K562 (cell line): ENCODE results near the gene CCNB1IP1. TPM values are rescaled to one million over a fixed set of nuclear protein-coding genes. Genes with fewer than 3 reads are reported as not detected.

Experiments used
- ATAC-seq: fragments of 200-7000 bp; cut with Tn5 transposase; 3 replicates; pipeline ENCODE4 v1.9.1; 2020; ENCODE audit warnings: moderate library complexity
- BruUV-seq: library from RNA; stranded (reverse); fragments of 400-500 nt; replicated peaks from 2 replicates; lab custom pipeline; 2021; lab: Mats Ljungman, UMichigan
- CTCF ChIA-PET: fragments of 300-600 bp; formaldehyde crosslinking; extraction: SDS; loops from one replicate; lab custom pipeline; 2021; ENCODE audit warnings: low intra/inter-chr PET ratio; lab: Yijun Ruan, JAX
- POLR2A ChIA-PET: fragments of 300-600, 350-650 bp; sonication (Branson Sonifier 250); formaldehyde crosslinking; extraction: SDS; loops from one replicate; lab custom pipeline; 2021; ENCODE audit warnings: antibody characterized with exemption, inconsistent platforms; lab: Yijun Ruan, JAX
- DNase-seq, 4 experiments: peaks; one replicate each; pipeline versions ENCODE4 v3.0.0 to v3.0.0-alpha.2; 2011 to 2018; ENCODE audit warnings: low spot score in 3 of 4, mixed read lengths in 3 of 4; ENCODE audit errors: extremely low read depth in 1 of 4
- FAIRE-seq: peaks from 2 replicates; lab custom pipeline; 2011; peaks lifted over from hg19 to GRCh38; lab: Jason Lieb, UNC
- H2AFZ ChIP-seq: 2 replicates; pipeline ENCODE4 v1.6.0; 2011; ENCODE audit warnings: low read depth, low read length, control low read depth, inconsistent platforms
- H3K27ac ChIP-seq: fragments of 200-600 bp; 3 replicates; pipeline ENCODE4 v1.8.0; 2011; ENCODE audit warnings: low read depth, mild to moderate bottlenecking, control low read depth, inconsistent platforms, low read length, moderate library complexity, mixed read lengths; ENCODE audit errors: extremely low read depth
- H3K27me3 ChIP-seq, 2 experiments: fragments of 300-600 bp in 1 of 2; 2 replicates in 1 of 2; 3 replicates in 1 of 2; pipeline versions ENCODE4 v1.6.0 to v1.8.0; 2011; ENCODE audit warnings: inconsistent platforms in 2 of 2, low read length in 2 of 2, mild to moderate bottlenecking in 1 of 2, mixed read lengths in 1 of 2, moderate library complexity in 1 of 2; ENCODE audit not compliant: control insufficient read depth in 2 of 2, insufficient read depth in 2 of 2
- H3K36me3 ChIP-seq: fragments of 300-600 bp; 3 replicates; pipeline ENCODE4 v1.8.0; 2011; ENCODE audit warnings: mild to moderate bottlenecking, low read length, inconsistent platforms; ENCODE audit not compliant: control insufficient read depth, insufficient read depth
- H3K4me1 ChIP-seq, 2 experiments: fragments of 200-600 bp in 1 of 2; replicated peaks in 1 of 2; 2 replicates in 1 of 2; 3 replicates in 1 of 2; pipeline versions ENCODE4 v1.5.1 to v1.8.0; 2011; ENCODE audit warnings: inconsistent platforms in 2 of 2, low read length in 2 of 2, mild to moderate bottlenecking in 1 of 2, mixed read lengths in 1 of 2, moderate library complexity in 1 of 2; ENCODE audit not compliant: control insufficient read depth in 2 of 2, insufficient read depth in 2 of 2
- H3K4me2 ChIP-seq: 2 replicates; pipeline ENCODE4 v1.6.1; 2011; ENCODE audit warnings: low read length, control low read depth, inconsistent platforms, mixed read lengths; ENCODE audit not compliant: insufficient read depth
- H3K4me3 ChIP-seq: fragments of 200-600 bp; sonication (generic), shearing (Covaris generic); 2 replicates; pipeline ENCODE4 v1.5.1; 2016; ENCODE audit warnings: control low read depth, inconsistent platforms
- H3K79me2 ChIP-seq: fragments of 200-600 bp; 3 replicates; pipeline ENCODE4 v1.8.0; 2011; ENCODE audit warnings: low read length, inconsistent platforms; ENCODE audit not compliant: control insufficient read depth, insufficient read depth
- H3K9ac ChIP-seq, 2 experiments: 2 replicates each; pipeline versions ENCODE4 v1.6.0 to v1.6.1; 2011; ENCODE audit warnings: low read depth in 2 of 2, low read length in 2 of 2, control low read depth in 1 of 2, inconsistent platforms in 1 of 2, mild to moderate bottlenecking in 1 of 2, mixed read lengths in 1 of 2; ENCODE audit not compliant: insufficient read depth in 1 of 2
- H3K9me1 ChIP-seq: one replicate; pipeline ENCODE4 v1.6.0; 2011; ENCODE audit warnings: inconsistent platforms, mild to moderate bottlenecking, low read length, moderate library complexity; ENCODE audit not compliant: control insufficient read depth, insufficient read depth
- H3K9me3 ChIP-seq: replicated peaks from 2 replicates; pipeline ENCODE4 v1.5.1; 2011; ENCODE audit warnings: low read depth, low read length, inconsistent platforms; ENCODE audit not compliant: control insufficient read depth, insufficient read depth
- H4K20me1 ChIP-seq: replicated peaks from 2 replicates; pipeline ENCODE4 v1.6.1; 2011; ENCODE audit warnings: low read length, inconsistent platforms, mixed read lengths; ENCODE audit not compliant: control insufficient read depth, insufficient read depth
- ELK3 ChIP-seq: fragments of 450-650 bp; formaldehyde crosslinking; IDR thresholded peaks from 2 replicates; pipeline ENCODE4 v1.4.0; 2020; ENCODE audit warnings: mild to moderate bottlenecking
- HNRNPUL1 ChIP-seq: fragments of 200-400 bp; formaldehyde crosslinking; IDR thresholded peaks from 2 replicates; pipeline ENCODE4 v1.6.1; 2017; ENCODE audit warnings: low read length
- MCM5 ChIP-seq: fragments of 450-650 bp; IDR thresholded peaks from 2 replicates; pipeline ENCODE4 v1.6.1; 2016; ENCODE audit warnings: low read depth
- POLR2AphosphoS5 ChIP-seq: IDR thresholded peaks from 2 replicates; pipeline ENCODE4 v1.6.1; 2011; ENCODE audit warnings: mild to moderate bottlenecking, low read depth, low read length, moderate library complexity; ENCODE audit not compliant: control insufficient read depth, insufficient read depth
- PTTG1 ChIP-seq: fragments of 450-650 bp; IDR thresholded peaks from 2 replicates; pipeline ENCODE4 v1.6.1; 2016; ENCODE audit warnings: low read depth, mild to moderate bottlenecking, missing genetic modification characterization, missing compliant biosample characterization
- PYGO2 ChIP-seq: fragments of 450-650 bp; IDR thresholded peaks from 2 replicates; pipeline ENCODE4 v1.6.1; 2016; ENCODE audit warnings: mild to moderate bottlenecking, missing genetic modification characterization, moderate library complexity, missing compliant biosample characterization
- WGBS: fragments of 100-300 bp; shearing (Covaris generic); methylation state at CpG from one replicate; pipeline ENCODE4 v1.1.6; 2016; ENCODE audit warnings: low coverage, mixed read lengths; ENCODE audit not compliant: insufficient coverage; ENCODE audit errors: missing lambda C conversion rate; 5-methylcytosine and 5-hydroxymethylcytosine counted together
- in situ Hi-C: fragments of 300-500 bp; cut with MboI; formaldehyde crosslinking; loops from 4 replicates; pipeline ENCODE4 v1.15.0; 2018; ENCODE audit warnings: inconsistent platforms, mixed read lengths
- intact Hi-C: fragments of 100-400 bp; cut with micrococcal nuclease; formaldehyde crosslinking; loops from 2 replicates; pipeline ENCODE4 v1.14.2; 2022
- polyA plus RNA-seq, 8 experiments: library from polyadenylated mRNA; depleted of rRNA in 4 of 8; stranded (reverse) in 5 of 8; unstranded in 3 of 8; fragments of >200 nt; fragmentation: Nextera tagmentation in 2 of 8; fragmentation: Illumina TruSeq in 1 of 8; extraction: Ambion mirVana in 2 of 8; extraction: Trizol in 1 of 8; gene quantifications; 2 replicates each; pipeline versions ENCODE4 v1.2.1 to v1.2.3, GENCODE V29; 2011 to 2014; ENCODE audit warnings: inconsistent platforms in 1 of 8, missing spikeins in 1 of 8
- total RNA-seq, 7 experiments: library from RNA; depleted of rRNA in 6 of 7; stranded (reverse); fragments of >200 nt in 6 of 7; fragmentation: Illumina TruSeq in 2 of 7; extraction: Trizol in 2 of 7; gene quantifications; 2 replicates each; pipeline versions ENCODE4 v1.2.1 to v1.2.3, GENCODE V29; 2011 to 2021; ENCODE audit warnings: low replicate concordance in 1 of 7

The CCNB1IP1 gene
- total and polyA plus RNA-seq, 9 of the 15 experiments (the other 6 are each of a cell fraction or from before 2014, with no cell fraction given) = 51.8 to 152 (median 81.0) TPM

- no peaks in the 10 kb centered on the region for H4K20me1 ChIP-seq
- ATAC-seq = no peak
- in situ Hi-C loops = no loop called here
- 90% methylated on average over 2 of the region's 2 CpGs for WGBS
- peaks cover 70% of the 10 kb centered on the region for H3K36me3 ChIP-seq
- no peaks in the 10 kb centered on the region for H3K4me1 ChIP-seq
- H3K9ac ChIP-seq = no peak overlapping the region
- no TSS peak for BruUV-seq
- no peaks in the 10 kb centered on the region for H3K9me3 ChIP-seq
- no peak overlapping the region for H2AFZ ChIP-seq
- H3K4me2 ChIP-seq = no peak overlapping the region
- H3K4me3 ChIP-seq = no peak overlapping the region
- TF ChIP-seq PTTG1 (tag) (no peak), ELK3 (CRISPR knock-in tag) (no peak), HNRNPUL1 (no peak), PYGO2 (no peak), MCM5 (no peak)
- intact Hi-C loops = no loop called here
- no peaks in the 10 kb centered on the region for H3K9me1 ChIP-seq
- DNase-seq = no peak
- ChIA-PET POLR2A (no interaction called here), CTCF (no interaction called here)
- H3K79me2 ChIP-seq = no peaks in the 10 kb centered on the region; the same call in 1 of the 3 replicates
- no peak for FAIRE-seq
- no peaks in the 10 kb centered on the region for H3K27me3 ChIP-seq
- H3K27ac ChIP-seq = no peak overlapping the region
Observed at GRCh38 chr14:20314026-20314425, 19.1 kb downstream of the CCNB1IP1 start.

GRCh38 chr14:20306079-20306423, 27.0 kb downstream of the CCNB1IP1 start:
- Histone ChIP-seq H2AFZ (no peak overlapping the region), H3K27ac (no peak overlapping the region), H3K79me2 (peaks cover 26% of the 10 kb centered on the region), H3K4me2 (no peak overlapping the region), H3K9ac (no peak overlapping the region; a peak in 1 of 4 replicates), H3K27me3 (no peaks in the 10 kb centered on the region), H3K36me3 (peaks cover 10% of the 10 kb centered on the region; the same call in 2 of the 3 replicates), H3K9me1 (peaks cover 5% of the 10 kb centered on the region), H4K20me1 (no peaks in the 10 kb centered on the region), H3K9me3 (no peaks in the 10 kb centered on the region), H3K4me3 (peak overlapping the region; percentile 64; the same call in 1 of the 2 replicates), H3K4me1 (peaks cover 0 to 28% of the 10 kb centered on the region in 2 experiments; a peak in 3 of 5 replicates)
- ChIA-PET POLR2A (interaction anchor here (1.6 kb wide), 1 partner anchor 12 kb away, joined by 3 read pairs; no protein-coding TSS in a partner anchor), CTCF (interaction anchor here (0.7 kb wide), 1 partner anchor 386 kb away, joined by 3 read pairs; no protein-coding TSS in a partner anchor)
- BruUV-seq = no TSS peak
- intact Hi-C loops = no loop called here
- TF ChIP-seq POLR2AphosphoS5 = no peak
- DNase-seq (no peak), FAIRE-seq (no peak), ATAC-seq (no peak)
- in situ Hi-C loops = no loop called here
- WGBS = 88% methylated on average over 1 of the region's 1 CpG
